ENCODE data around the gene S1PR5.

DNA sequence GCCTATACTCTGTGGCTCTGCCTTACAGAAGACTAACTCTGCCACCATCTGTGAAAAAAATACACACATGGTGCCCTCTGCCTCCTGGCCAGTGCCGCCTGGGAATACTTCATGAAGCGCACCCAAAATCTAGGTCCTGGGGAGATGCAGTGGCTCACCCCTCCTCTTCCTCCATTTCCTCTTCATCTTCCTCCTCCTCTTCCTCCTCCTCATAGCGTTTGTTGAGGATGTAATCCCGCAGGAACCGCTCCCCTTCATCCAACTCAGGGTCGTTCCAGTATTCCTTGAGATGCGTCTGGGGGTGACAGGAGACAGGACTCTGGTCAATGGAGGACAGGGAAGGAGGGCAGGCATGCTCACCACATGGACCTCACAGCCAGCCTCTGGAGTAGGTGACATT, 42.9 kb upstream of the S1PR5 start:
- TF ChIP-seq, protein P1, sequence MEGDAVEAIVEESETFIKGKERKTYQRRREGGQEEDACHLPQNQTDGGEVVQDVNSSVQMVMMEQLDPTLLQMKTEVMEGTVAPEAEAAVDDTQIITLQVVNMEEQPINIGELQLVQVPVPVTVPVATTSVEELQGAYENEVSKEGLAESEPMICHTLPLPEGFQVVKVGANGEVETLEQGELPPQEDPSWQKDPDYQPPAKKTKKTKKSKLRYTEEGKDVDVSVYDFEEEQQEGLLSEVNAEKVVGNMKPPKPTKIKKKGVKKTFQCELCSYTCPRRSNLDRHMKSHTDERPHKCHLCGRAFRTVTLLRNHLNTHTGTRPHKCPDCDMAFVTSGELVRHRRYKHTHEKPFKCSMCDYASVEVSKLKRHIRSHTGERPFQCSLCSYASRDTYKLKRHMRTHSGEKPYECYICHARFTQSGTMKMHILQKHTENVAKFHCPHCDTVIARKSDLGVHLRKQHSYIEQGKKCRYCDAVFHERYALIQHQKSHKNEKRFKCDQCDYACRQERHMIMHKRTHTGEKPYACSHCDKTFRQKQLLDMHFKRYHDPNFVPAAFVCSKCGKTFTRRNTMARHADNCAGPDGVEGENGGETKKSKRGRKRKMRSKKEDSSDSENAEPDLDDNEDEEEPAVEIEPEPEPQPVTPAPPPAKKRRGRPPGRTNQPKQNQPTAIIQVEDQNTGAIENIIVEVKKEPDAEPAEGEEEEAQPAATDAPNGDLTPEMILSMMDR (IDR thresholded peaks at IDR 0.05) = no peak
- TF ChIP-seq POLR2A (IDR thresholded peaks at IDR 0.05) = no peak
